Activated naive CD4-positive, alpha-beta T cell (primary cell): ENCODE measurements around the gene RPL39.
A peak's percentile ranks its signal among the peaks of the same experiment; 100 is the strongest.
"Not testable (repeated sequence)": the region's sequence is repeated elsewhere in the genome, so short reads cannot be mapped to it uniquely, and the experiment has no call there.

Experiments
- DNase-seq, 4 experiments: peaks; one replicate each; lab custom pipeline; 2025; lab: John Stamatoyannopoulos, UW

RPL39 gene

DNA sequence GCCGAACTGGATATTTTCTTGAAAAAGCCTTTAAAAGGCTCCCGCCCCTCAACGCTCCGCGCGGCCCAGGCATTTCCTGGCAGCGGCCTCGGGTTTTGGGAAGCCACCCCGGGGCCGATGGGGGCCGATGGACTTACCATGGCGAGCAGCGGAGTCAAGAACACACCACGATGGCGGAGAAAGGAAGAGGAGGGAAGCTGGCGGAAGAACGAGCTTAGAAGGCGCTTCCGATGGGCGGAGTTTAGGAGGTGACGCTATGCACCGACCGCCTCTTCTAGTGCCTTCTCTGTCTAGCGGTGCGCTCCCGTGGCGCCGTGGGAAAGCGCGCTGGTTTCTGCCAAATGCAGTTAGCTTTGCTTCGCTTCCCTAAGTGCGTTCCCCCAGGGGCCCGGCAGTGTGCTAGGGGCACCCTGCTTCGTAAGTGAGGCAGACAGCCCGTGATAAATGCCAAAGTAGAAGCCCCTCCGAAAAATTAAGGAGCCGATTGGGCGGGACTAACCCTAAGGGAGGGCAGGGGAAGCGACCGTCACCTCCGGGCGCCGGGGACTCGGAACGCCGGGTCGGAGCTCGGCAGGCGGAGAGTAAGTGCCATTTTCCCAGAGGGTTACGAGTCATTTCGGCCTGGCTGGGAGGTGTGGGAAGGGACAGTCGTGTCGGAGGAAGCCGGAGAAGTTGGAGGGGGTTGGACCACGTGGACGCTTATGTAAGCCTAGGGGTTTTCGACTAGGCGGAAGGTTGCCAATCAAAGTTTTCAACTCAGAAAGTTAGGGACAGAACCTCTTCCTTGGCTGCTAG, at the start of gene RPL39:
RPL39 (minus strand) TSS at position 194 of the 795 bp plus-strand sequence; CDS start at position 140, 54 bp downstream.
- peak; percentile 33 to 65 (median 44) for DNase-seq

DNA sequence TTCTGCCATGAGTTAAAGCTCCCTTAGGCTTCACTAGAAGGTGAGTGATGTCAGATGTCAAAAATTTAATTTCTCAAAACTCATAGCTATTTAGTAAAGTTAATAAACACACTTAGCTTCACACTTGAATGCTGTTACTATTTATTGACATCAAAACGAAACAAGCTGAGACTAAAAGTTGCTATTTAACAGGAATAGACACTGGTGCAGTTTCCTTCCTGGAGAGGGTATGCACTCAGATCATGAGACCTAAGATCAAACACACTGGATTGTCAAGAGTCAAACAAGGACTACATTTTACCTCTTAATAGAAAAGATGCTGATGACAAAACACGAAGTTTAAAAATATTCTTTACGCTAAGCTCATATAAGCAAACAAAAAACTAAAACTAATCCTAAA, 42.5 kb upstream of the RPL39 start:
- no peak for DNase-seq

GRCh38 chrX:119828446-119828845, 37.0 kb upstream of the RPL39 start:
- DNase-seq: no peak

DNA sequence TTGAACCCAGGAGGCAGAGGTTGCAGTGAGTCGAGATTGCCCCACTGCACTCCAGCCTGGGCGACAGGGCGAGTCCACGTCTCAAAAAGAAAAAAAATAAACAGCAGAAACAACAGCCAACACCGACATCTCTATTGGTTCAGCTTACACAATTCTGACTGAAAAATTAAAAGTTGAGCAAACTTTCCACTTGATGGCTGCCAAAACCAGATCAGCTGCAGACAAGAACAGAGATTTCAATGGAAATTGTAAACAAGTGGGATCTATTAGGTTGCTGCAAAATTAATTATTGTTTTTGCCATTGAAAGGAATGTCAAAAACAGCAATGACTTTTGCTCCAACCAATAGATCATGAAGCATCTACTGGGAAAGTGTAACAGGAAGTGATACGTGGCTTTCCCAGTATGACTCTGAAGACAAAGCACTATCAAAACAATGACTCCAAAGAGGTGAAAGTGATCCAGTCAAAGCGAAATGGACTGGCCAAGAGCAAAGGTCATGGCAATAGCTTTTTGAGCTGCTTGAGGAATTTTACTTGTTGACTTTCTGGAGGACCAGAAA, 35.0 kb upstream of the RPL39 start:
- DNase-seq: no peak

DNA sequence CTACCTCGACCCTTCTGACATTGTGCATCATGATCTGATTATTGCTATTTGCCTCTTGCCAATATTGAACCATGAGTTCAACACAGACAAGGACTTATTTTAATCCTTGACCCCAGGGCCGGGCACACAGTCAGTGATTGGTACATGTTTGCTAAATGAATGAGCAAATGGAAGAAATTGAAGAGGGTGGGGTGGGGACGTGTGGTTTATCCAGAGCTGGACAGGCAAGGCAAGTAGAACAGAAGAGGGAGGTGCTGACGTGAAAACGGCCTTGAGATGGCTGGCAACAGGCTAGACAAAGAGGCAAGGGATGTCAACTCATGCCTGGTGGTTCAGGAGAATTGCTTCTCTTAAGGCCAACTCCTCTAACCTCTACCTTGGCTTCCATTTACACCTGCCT, 32.8 kb upstream of the RPL39 start:
- not testable (repeated sequence) for DNase-seq

- DNase-seq: not testable (repeated sequence)
Observed at GRCh38 chrX:119821703-119822102, 30.3 kb upstream of the RPL39 start.

DNA sequence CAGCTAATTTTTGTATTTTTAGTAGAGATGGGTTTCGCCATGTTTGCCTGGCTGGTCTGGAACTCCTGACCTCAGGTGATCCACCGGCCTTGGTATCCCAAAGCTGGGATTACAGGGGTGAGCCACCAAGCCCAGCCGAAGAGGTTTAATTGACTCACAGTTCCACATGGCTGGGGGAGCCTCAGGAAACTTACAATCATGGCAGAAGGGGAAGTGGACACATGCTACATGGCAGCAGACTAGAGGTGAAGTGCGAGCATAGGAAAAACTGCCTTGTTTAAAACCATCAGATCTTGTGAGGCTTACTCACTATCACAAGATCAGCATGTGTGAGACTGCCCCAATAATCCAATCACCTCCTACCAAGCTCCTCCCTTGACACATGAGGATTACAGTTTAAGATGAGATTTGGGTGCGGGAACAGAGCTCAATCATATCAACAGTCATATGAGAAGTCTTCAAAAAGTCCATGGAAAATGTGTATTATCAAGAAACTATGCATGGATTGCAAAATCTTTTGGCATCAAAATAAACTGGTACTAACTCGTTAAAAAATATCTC, 25.8 kb upstream of the RPL39 start:
- no peak for DNase-seq

DNA sequence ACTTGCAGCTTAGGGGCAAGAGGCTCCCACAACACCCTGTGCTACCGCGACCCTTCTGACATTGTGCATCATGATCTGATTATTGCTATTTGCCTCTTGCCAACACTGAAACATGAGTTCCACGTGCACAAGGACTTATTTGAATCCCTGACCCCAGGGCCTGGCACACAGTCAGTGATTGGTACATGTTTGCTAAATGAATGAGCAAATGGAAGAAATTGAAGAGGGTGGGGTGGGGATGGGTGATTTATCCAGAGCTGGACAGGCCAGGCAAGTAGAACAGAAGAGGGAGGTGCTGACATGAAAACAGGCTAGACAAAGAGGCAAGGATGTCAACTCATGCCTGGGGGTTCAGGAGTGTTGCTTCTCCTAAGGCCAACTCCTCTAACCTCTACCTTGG, 24.9 kb upstream of the RPL39 start:
- DNase-seq: no peak

DNA sequence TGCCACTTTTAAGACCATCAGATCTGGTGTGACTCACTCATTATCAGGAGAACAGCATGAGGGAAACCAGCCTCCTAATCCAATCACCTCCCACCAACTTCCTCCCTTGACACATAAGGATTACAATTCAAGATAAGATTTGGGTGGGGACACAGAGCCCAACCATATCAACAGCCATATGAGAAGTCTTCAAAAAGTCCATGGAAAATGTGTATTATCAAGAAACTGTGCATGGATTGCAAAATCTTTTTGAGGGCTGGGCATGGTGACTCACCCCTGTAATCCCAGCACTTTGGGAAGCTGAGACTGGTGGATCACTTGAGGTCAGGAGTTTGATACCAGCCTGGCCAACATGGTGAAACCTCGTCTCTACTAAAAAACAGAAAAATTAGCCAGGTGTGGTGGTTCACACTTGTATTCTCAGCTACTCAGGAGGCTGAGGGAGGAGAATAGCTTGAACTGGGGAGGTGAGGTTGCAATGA, 17.8 kb upstream of the RPL39 start:
- DNase-seq: no peak

DNA sequence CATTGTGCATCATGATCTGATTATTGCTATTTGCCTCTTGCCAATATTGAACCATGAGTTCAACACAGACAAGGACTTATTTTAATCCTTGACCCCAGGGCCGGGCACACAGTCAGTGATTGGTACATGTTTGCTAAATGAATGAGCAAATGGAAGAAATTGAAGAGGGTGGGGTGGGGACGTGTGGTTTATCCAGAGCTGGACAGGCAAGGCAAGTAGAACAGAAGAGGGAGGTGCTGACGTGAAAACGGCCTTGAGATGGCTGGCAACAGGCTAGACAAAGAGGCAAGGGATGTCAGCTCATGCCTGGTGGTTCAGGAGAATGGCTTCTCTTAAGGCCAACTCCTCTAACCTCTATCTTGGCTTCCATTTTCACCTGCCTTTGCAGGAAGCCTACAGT, 17.0 kb upstream of the RPL39 start:
- DNase-seq: not testable (repeated sequence)

DNA sequence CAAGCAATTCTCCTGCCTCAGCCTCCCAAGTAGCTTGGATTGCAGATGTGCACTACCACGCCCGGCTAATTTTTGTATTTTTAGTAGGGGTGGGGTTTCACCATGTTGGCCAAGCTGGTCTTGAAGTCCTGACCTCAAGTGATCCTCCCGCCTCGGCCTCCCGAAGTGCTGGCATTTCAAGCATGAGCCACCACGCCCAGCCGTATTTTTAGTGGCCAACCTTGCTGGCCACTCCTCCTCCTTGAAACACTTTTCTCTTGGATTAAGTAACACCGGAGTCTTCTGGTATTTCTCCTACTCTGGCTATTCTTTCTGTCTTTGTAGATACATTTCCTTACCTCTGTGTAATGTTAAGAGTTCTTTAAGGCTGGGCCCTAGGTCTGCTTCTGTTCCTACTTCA, 11.1 kb upstream of the RPL39 start:
- no peak for DNase-seq

DNA sequence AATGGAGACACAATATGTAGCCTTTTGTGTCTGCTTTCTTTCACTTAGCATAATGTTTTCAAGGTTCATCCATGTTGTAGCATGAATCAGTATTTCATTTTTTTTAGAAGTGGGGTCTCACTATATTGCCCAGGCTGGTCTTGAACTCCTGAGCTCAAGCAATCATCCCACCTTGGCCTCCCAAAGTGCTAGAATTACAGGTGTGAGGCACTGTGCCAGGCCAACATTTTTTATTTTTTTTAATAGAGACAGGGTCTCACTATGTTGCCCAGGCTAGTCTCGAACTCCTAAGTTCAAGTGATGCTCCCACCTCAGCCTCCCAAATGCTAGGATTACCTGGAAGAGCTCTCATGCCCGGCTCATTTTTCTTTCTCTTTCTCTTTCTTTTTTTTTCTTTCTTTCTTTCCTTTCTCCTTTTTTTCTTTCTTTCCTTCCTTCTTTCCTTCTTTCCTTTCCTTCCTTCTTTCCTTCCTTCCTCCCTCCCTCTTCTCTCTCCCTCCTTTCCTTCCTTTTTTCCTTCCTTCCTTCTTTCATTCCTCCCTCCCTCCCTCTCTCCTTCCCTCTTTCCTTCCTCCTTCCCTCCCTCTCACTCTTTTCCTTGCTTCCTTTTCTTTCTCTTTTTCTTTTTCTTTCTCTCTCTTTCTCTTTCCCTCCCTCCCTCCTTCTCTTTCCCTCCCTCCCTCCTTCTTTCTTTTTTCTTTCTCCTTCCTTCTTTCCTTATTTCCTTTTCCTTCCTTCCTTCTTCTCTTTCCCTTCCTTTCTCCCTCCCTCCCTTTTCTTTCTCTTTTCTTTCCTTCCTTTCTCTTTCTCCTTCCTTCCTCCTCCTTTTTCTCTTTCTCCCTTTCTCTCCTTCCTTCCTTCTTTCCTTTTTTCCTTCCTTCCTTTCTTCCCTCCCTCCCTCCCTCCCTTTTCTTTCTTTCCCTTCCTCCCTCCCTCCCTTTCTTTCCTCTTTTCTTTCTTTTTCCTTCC, 10.1 kb upstream of the RPL39 start:
- no peak for DNase-seq

DNA sequence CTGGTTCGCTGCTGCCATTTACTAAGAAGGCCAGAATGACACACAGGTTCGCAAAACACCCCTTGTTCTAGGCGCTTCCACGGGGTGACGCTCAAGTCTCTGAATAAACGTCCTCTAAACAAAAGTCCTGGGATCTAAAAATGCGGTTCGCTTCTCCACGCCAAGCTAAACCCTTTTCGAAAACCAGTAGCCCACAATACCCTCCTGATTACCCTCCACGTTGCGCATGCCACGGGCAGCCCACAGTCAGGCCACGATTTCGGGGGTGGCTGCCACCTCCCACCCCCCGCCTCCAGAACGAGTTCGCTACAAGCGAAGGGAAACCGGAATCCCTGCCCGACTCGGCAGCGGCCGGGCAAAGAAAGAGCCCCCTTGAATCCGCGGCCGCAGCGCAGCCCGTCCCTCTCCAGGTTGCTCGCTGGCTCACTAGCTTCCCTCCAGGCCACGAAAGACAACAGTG, 423 bp downstream of the RPL39 start:
- DNase-seq: peak; percentile 8 to 26 (median 18)

DNA sequence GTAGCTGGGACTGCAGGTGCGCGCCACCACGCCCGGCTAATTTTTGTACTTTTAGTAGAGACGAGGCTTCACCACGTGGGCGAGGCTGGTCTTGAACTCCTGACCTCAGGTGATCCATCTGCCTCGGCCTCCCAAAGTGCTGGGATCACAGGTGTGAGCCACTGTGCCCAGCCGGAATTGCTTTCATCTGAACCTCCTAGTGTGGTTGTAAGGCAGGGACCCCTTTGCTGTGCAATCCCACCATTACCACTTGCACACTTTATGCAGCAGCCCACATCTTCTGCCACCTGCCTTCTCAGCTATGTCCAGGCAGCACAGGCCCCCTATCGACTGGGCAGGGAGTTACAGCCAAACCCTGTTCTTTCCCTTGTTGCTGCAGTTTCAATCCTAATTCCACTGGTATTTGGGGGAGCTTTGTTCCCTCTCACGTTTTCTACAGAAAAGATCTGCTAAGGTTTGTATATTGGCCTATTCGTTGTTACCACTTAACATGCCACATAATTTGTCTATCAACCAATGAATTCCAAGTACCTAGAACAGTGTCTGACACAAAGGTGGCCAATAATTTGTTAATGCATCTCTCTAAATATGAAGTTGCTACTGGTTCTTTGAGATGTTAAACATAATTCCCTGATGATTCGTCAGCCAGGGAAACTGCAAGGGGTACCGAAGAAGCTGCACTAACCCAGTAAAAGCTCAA, 6.5 kb downstream of the RPL39 start:
- DNase-seq: peak in 2 of 4 experiments; percentile 1 to 12

DNA sequence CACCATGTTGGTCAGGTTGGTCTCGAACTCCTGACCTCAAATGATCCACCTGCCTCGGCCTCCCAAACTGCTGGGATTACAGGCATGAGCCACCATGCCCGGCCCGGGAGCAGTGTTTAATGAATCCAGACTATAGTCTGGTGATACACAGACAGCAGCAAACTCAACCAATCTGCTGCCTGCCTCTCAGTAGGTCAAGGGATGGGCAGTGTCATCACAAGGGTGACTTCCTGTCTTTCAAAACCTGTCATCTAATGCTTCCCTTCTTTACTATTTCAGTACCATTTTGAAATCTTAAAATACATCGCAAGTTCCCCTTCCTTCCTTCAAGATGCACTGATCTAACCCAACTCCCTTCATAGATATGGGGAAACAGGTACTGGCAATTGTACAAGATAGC, 8.4 kb downstream of the RPL39 start:
- no peak for DNase-seq

GRCh38 chrX:119778829-119779228, 12.6 kb downstream of the RPL39 start:
- no peak for DNase-seq

- DNase-seq: no peak
Observed at GRCh38 chrX:119775517-119776238, 15.8 kb downstream of the RPL39 start.

DNA sequence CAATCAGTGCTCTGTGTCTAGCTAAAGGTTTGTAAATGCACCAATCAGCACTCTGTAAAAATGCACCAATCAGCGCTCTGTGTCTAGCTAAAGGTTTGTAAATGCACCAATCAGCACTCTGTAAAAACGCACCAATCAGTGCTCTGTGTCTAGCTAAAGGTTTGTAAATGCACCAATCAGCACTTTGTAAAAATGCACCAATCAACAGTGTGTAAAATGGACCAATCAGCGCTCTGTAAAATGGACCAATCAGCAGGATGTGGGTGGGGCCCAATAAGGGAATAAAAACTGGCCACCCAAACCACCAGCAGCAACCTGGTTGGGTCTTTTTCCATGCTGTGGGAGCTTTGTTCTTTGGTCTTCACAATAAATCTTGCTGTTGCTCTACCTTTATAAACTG, 22.0 kb downstream of the RPL39 start:
- DNase-seq: not testable (repeated sequence)

- DNase-seq: not testable (repeated sequence)
Observed at GRCh38 chrX:119768436-119768835, 23.0 kb downstream of the RPL39 start.

DNA sequence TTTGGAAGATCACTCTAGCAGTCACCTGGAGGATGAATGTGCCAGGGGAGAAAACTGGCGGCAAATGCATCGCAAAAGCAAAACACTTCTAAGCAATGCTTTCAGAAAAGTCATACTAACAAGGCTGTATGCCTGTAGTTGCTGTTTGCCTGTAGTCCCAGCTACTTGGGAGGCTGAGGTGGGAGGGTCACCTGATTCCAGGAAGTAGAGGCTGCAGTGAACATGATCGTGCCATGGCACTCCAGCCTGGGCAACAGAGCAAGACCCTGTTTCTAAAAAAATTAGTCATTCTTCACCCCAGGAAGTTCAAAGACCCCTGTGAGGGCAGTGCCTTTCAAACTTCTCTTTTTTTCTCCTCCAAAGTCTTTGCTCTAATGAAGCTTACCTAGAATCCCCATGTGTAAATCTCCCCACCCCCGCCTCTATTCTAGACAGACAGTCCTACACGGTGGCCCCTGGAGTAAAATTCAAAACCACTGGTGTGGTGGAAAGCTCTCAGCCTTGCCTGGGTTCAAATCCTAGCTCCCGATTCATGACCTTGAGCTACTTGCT, 27.5 kb downstream of the RPL39 start:
- no peak for DNase-seq
